HG03060 (cell line): ENCODE measurements around the gene CACNA1D.
A peak's percentile ranks its signal among the peaks of the same experiment; 100 is the strongest.

Experiments used
- ATAC-seq: cut with Tn5 transposase; IDR thresholded peaks from one replicate; pipeline ENCODE4 v1.9.1; 2021; ENCODE audit warnings: low read depth, moderate number of reproducible peaks; ENCODE audit not compliant: unreplicated experiment

CACNA1D gene

DNA sequence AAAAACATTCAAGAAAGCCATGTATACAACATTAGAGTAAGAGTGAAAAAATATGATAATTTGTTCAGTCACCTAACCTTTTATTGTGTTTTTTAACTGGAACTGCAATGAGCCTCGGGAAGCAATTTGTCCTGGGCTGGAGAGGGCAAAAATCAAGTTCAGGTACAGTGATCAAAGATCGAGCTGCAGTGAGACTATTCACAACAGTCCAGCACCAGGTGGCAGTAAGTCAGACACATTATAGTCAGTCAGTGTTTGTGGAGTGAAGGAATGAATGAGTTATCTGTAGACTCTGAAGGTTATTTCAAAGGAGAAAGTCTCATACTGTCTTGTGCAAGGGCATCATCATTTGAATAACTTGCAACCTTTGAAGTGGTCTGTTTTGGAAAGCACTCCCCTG lies 235.2 kb downstream of the CACNA1D start:
- ATAC-seq: peak; percentile 55

DNA sequence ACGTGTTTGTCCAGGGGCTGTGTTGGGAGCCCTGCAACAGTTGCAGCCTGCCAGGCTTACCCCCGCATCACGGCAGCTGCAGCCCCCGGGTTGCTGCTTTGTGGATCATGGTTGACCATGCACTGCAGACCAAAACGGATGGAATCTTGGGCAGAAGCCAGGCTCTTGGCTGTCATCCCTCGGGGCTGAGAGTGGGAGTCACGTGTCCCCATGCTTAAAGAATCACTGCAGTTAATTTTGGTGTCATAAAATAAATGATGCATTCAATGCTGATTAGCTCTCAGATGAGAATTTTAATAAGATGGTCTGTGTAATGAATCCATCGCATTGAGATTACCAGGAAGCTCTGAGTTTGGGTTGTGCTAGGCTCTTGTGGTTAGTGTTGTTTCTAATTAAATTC lies 236.2 kb downstream of the CACNA1D start:
- ATAC-seq: no peak

DNA sequence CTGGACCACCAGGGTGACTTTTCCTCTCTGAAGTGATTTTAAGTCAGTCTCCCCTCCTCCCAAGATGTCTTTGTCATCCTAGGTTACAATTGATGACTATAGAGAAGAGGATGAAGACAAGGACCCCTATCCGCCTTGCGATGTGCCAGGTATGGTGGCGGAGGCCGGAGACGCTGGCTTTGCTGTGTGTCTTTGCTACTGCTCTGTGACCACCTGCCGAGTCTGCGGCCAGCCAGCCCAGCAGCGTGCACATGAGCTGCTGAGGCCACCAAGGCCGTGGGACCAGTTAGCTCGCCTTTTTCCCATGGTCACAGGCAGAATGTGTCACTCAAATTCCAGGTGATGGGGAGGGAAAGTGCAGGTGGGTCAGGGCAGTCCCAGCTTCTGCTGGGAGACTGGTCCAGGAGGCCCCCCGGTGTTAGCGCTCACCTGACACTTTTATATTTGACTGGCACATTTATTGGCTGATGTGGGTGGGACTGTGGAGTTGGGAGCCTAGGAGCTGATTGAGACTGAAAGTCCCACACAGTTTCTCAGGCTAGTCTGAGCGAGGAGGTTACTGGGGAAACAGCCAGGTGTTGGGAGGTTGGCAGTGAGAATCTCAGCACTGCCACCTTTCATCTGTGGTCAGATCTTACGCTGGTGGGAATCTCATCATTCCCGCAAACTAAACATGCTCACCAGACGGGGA lies 237.7 kb downstream of the CACNA1D start:
- ATAC-seq: no peak

DNA sequence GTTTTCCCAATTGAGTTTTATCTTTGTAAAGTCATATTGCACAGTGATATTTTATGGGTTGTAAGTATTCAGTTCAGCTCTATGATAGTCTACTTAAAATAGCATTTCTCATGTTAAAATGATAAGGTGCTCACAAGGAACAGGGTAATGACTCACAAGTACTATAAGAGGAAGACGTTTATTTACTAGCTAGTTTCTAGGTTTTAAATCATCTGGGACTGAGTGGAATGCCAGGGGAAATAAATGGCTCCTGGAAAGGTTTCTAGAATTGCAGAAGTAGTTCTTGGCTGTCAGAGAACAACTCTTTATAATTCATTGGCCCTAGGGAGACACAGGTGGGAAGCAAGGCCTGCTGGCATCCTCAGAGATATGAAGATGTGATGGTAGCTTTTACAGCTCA lies 239.0 kb downstream of the CACNA1D start:
- ATAC-seq: no peak

DNA sequence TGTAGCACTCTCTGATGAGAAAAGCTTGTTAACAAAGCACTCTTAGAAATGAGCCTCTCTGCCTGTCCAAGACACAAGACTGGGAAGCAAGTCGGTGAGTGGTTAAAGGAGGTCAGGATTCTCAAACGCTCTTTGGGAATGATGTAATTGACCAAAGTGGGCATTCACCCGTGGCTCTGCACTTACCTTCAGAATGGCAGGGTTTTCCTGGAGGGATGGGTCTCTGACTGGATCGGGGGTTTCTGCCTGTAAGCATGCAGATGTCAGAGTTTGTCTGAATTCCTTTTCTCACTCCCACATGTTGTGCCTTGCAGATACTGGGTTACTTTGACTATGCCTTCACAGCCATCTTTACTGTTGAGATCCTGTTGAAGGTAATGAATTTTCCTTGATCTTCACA lies 245.6 kb downstream of the CACNA1D start:
- no peak for ATAC-seq

DNA sequence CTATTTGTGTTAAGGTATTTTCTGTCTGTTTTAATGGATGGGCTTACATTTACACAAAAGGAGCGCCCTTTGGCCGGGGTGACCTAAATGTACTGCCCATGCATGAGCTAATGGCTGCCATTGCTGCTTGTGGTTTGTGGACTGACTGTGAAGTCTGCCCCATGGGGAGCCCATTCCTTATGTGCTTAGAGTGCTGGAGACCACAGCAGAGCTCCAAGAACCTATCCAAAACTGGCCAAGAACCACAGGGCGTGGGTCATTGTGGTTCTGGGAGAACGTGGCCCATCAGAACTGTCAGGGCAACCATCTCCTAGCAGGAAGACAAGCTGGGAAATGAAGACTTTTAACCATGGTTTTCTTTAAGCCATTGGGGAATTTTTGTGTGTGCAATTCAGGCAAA lies 246.5 kb downstream of the CACNA1D start:
- no peak for ATAC-seq

DNA sequence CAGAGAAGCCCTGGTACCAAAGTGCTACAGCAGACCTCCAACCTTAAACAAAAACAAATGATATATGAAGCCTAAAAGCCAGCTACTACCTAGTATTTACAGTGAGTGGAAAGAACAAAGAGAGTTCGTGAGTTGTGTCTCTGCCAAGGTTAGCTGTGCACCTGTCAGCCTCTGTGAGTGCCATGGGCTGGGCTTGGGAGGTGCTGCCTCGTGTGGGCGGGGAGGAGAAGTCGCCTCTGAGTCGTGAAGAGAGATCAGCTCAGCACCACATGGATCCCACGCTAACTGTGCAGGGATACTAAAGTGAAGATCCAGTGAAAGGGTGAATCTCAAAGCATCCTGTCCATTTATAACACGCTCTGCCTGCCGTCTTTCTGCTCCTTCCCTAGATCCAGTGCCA lies 249.9 kb downstream of the CACNA1D start:
- ATAC-seq: no peak

DNA sequence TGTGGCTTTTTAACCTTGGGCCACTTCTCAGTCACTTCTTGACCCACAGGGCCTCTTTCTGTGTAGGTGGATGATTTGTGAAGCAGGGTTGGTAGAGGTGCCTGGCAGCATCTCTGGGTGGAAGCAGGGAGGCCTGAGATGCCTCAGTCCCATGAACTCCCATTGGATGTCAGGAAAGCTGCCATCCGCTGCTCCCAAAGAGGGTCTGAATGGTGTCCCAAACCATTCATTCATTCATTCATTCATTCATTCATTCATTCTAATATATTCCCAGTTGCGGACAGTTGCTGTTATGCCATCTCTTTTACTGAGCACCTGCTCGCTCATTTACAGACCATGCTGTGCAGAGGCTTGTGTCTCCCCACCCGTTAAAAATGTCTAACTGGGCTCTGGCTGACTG lies 253.1 kb downstream of the CACNA1D start:
- ATAC-seq: no peak

DNA sequence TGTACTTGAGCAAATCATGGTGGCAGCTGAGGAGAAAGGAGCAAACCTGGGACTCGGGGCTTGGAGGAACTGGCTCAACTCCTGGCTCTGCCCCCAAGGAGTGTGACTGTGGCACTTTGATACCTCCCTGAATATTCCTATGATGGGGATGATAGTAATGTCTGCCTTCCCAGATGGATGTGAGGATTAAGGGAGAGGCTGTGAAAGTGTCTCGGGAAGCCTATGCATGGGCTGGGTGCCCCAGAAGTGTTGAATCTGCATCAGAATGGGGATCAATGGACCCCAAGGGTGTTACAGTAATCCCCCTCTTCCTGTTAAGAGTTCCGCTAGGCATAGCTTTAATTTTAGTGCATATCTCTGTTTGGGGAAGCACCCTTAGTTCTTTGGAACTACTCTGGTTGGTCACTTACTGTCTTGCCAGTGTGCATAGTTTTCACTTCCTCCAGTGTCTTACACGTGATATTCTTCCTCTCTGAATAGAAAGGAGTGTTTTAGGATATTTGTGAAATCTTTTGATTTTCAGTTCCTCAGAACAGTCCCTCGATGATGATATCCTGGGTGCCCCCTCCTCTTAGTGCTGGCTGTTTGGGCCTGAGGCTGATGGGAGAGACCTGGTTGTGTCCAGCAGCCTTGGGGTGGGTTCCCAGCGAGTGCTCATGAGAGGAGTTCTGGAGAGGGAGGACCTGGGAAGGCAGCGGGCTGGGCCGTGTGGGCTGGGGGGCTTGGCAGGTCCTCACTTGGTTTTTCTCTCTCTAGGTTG lies 254.3 kb downstream of the CACNA1D start:
- ATAC-seq: peak; percentile 76

DNA sequence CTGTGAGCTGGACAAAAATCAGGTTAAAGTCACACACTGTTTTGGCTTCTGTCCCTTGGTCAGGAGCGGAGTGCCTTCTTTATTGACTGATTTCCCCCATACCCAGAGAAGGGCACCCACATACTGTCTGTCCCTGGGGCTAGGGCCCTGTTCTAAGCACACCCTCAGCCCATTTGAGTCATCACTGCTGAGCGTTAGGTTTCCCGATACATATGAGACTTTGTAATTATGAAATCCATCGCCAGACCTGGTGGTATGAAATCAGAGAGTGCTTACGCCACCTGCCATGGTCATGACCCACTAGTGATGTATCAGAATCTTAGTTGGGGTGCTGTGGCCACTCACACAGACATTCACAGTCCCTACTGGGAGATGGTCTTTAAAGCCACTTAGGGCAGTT lies 255.0 kb downstream of the CACNA1D start:
- no peak for ATAC-seq

DNA sequence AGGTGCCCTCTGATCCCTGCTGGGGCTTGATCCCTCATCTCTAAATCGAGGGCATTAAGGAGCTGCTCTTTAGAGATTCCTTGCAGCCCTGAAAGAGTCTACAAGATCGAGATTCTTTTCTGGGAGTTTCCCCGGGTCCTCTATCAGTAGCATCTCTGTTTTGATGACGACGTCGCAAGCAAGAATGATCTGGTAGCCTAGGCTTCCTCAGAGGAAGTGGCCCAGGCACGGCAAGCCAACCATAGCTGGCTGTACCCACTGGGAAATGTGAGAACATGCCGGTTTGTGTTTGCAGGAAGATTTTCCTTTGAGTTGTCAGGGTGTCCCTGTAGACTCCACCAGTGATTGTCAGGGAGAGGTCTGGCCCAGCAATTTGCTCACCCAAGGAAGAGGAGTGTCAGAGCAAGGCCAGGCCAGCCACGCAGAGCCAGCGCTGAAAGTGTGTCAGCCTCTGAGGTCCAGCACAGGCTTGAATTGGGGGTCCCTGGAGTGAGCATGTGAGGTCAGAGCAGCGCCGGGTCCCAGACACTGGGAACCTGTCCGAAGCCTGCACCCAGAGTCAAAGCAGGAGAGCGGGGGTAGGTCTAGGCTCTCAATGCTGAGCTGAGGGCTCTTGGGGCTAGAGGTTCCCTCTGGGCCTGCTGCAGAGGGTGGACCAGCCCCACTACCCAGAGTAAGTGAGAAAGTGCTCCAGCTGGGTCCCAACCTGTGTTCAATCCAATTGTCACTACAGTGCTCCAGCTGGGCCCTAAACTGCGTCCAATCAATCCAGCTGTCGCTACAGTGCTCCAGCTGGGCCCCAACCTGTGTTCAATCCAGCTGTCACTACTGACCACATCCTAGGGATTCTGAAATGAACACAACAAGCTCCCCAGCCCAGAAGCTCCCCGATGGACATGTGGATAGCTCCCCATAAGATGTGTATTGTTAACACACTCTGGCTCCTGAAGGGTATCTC lies 256.1 kb downstream of the CACNA1D start:
- ATAC-seq: no peak

DNA sequence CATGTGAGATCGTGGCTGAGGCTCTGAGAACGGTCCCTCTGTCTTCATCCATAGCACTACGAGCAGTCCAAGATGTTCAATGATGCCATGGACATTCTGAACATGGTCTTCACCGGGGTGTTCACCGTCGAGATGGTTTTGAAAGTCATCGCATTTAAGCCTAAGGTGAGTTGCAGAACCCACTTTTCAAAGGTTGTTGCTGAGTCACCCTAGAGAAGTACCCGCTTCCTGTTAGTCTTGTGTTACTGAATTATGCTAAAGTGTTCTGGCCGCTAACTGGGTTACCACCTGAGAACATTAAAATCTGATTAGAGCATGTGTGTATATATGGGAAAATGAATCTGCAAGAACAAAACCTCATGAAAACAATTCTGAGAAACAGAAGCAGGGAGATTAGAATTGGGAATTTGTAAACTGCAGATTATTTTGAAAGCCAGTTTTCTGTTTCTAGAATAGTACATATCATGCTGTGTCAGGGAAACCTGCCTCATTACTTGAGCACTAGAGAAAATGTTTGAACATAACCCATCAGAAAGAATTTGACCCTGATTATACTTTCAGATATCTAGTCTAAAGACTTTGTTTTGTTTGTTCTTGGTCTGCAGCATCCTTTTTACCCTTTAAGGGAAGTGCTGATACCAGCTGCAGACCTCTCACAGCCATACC lies 259.2 kb downstream of the CACNA1D start:
- no peak for ATAC-seq

DNA sequence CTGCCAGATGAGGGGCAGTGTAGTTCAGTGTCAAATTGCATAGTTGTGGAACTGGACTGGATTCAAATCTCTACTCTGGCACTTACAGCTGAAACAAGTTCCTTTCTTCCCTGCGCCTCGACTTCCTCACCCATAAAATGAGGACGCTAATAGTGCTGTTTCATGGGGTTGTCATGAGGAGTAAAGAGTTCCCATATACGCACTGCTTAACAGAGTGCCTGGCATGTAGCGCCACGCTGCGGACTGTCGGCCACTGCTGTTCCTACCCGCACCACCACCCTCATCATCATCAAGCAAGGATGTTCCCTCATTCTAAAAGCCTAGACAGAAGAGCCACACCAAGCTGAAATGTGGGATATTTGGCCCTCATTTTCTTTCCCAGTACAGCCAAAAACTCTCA lies 259.9 kb downstream of the CACNA1D start:
- ATAC-seq: no peak

DNA sequence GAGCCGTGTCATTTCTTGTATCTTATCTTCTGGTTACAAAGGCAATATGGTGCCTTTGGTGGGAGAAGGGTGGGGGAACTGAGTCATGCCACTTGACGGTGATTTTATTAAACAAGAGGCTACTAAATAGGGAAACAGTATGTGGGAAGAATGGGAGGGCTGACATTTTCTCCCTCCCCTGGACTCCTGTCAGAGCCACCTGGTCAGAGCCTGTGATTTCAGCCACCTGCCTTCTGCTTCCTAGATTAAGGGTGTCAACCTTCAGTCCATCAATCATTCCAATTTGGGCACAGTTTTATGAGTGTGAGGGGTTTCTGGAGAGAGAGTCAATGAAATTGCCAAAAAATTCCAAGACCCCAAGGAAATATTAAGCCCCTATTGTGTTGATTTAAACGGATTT lies 264.4 kb downstream of the CACNA1D start:
- ATAC-seq: no peak

DNA sequence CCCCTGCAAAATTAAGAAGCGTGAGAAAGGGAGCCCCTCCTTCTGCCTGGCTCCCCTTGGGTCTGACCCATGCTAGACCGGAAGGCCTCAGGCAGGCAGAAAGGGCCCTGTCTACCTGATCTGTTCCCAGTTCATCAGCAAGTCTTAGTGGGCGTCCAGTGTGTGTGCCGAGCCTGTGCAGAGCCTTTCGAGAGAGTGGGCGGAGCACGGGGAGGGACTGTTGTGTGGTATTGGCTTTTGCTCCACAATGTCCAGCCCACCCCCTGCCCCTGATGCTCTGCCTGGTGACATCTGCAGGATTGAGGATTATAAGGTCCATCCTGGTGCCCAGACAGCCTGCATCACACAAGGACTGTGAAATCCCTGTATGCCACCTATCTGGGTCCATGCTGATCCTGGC lies 268.9 kb downstream of the CACNA1D start:
- no peak for ATAC-seq

DNA sequence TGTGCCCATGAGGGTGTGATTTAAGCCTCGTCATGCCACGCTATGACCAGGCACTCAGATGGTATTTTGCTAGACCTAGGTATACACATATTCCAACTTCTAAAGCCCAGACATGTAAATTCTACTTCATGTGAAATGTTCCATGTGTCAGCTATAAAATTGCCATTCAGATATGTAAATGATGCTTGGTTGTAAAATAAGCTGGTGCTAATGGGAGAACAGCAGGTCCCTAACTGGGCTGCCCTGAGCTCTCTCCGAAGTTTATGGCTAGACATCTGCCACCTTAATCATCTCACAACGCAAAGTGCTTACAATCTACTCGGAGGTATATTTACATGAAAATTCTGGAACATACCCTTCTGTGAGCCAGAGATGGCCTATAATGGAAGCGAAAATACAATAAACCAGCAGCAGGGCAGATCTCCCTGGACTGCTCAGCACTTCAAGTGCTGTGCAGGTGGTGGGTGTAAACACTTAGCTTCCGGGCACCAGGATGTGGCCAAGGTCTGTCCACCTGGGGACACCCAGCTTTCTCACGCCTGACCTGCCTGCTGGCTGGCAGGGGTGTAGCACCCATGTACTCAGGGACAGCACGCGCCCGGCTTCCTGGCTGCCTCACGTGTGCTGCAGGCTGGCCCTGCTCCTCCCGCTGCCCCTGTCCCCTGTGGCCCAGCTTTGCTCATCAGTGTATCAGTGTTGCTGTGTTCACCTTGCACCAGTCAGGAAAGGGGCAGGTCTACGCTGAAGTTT lies 269.8 kb downstream of the CACNA1D start:
- no peak for ATAC-seq

DNA sequence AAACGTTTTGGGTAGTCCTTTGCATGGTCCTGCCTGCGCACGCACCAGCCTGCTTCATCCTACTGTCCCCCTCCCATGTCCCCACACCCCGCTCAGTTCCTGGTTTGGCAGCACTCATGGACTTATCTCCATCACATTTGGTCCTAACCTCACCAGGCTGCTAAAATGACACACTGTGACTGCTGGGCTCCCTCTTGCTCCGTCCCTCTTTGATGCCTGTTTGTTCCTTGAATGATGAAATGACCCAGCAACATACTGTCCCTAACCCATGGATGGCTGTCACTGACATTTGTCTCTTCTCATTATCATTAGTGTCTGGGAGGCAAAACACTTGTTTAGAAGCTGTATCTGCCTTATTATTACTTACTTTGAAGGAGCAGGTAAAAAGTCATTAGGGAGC lies 271.3 kb downstream of the CACNA1D start:
- no peak for ATAC-seq

DNA sequence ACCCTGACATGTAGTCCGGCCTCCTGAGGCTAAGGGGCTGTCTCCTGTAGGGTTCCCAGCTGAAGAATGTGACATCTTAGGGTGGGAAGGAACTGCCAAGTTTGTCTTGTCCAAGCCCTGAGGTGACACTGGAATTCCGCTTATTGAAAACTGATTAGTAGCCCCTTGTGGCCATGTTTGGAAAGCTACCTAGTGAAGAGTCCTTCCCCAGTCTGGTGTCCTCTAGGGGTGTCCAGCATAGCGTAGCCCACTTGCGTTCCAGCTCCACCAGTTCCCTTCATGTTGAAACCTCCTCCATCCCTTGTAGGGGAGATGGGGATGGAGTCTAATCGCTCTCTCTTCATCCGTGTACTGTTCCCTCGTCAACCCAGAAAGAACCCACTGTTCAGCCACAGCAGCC lies 272.3 kb downstream of the CACNA1D start:
- no peak for ATAC-seq

DNA sequence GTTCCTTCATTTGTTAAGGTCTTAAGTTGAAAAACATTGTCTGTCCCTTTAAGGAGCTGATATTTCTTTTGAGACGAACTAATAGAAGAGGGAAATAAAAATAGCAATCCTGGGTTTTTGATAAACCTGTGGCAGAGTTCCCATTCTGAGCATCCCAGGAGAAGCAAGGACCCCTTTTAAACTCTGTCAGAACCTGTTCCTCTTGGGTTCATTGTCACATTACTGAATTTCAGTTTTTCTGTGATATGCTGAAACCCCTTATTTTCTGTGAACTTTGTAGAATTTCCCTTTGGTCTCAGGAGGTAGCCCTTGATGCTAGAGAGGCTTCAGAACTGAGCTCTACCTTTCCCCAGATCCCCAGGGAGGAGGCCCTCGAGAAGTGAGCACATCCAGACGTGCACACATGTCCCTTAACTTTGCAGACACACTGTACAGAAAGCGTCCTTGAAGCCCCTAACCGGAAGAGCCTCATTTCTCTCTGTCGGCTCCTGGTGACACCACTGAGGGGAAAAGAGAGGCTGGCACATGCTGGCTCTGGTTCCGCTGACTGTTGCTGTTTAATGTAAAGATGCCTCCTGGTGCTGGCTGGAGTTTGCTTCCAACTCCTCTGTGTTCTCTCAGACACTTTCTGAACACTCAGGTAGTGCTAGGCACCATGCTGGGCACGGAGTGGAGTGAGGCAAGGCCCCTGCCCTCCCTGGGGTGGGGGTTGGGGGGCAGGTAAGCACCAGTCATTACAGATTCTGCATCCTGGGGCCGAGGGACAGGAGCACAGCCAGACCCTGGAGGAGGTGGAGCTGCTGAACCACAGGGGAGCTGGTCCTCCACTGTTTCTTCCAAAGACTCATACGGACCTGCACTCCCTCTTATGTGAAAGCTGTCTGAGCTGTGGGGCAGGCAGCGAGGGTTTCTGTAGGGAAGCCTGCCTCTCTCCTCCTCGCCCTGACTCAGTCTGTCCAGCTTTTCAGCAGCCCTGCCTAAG lies 274.4 kb downstream of the CACNA1D start:
- no peak for ATAC-seq
